ENCODE results near the gene MAP4.

DNA sequence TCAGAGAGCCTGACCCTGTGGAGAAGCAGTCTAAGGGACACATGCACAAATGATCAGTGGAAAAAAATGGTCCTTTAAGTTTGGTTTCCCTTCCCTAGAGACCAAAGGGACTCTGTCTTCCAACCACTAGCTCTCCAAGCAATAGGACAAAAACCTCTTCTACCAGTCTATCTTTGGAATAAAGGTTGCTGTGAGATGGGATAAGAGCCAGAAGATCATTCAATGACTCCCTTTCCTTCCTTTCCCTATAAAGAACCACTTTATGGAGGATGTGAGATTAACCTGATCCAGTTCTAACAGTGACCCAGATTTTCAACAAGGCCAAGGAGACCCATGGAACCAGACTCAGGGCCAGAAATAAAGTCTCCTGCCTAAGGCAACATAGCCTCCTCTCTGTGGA, 138.5 kb downstream of the MAP4 start:
- TF ChIP-seq GATA3 (IDR thresholded peaks at IDR 0.05; ENCODE audit: low read depth, low read length) (no peak), GATA2 (IDR thresholded peaks at IDR 0.05; ENCODE audit: low read depth, low read length) (no peak)
